GM21717 (cell line): ENCODE results near the gene IQGAP1.
"Not testable (repeated sequence)": the region's sequence is repeated elsewhere in the genome, so short reads cannot be mapped to it uniquely, and the experiment has no call there.

Experiments used
- ATAC-seq: cut with Tn5 transposase; IDR thresholded peaks from one replicate; pipeline ENCODE4 v1.9.1; 2021; ENCODE audit warnings: mild to moderate bottlenecking, moderate library complexity; ENCODE audit not compliant: unreplicated experiment

The IQGAP1 gene

DNA sequence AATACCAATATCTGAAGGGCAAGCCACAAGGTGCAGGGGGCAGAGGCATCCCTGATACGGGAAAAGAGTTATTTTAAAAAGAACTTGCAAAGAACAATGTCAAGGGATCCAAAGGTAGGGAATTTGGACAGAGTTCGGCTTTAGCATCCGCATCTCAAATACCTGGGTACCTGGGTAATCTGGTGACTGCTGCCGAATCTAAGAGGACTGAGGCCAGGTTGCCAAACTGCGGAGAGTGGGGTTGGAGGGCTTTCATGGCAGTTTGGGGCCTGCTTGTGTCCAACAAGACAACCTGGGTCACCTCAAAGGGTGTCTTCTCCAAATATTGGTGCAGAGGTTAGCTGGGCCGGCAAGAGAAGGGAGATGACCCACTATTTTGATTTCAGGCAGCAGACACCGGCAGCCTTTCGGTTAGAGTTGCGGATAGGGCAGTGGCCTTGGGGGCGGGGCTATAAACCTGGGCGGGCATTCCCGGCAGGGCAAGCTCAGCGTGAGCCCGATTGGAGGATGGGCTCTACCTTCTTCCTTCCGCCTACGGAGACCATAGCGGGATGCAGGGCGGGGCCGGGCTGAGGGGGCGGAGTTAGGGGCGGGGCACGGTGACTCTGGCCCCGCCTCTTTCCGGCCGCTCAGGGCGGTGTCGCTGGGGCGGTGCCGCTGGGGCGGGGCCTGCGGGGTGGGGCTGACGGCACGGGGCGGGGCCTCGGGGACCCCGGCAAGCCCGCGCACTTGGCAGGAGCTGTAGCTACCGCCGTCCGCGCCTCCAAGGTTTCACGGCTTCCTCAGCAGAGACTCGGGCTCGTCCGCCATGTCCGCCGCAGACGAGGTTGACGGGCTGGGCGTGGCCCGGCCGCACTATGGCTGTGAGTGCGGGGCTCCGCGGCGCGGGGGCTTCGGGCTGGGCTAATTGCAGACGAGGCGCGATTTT lies at the start of gene IQGAP1:
IQGAP1 (plus strand) TSS at position 709 of the 928 bp plus-strand sequence; CDS start at position 809, 100 bp downstream.
- ATAC-seq: peak; percentile 90

GRCh38 chr15:90338532-90338931 lies 49.5 kb upstream of the IQGAP1 start:
- no peak for ATAC-seq

GRCh38 chr15:90340345-90340744 lies 47.7 kb upstream of the IQGAP1 start:
- no peak for ATAC-seq

- no peak for ATAC-seq
Measured at GRCh38 chr15:90343302-90343790, 44.7 kb upstream of the IQGAP1 start.

- no peak for ATAC-seq
Measured at GRCh38 chr15:90344662-90345061, 43.4 kb upstream of the IQGAP1 start.

DNA sequence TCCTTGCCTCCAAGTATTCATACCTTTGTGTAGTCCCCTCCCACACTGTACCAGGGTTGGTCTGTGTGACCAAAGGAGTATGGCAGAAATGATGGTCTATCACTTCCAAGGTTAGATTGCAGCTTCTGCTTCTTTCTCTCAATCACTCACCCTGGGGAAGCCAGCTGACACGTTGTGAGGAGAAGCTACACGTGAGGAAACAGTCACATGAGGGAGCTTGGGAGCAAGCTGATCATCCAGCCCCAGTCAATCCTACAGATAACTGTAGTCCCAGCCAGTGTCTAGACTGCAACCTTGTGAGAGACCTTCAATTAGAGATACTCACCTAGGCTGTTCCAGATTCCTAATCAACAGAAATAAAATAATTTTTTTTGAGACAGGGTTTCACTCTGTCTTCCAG lies 42.2 kb upstream of the IQGAP1 start:
- no peak for ATAC-seq

DNA sequence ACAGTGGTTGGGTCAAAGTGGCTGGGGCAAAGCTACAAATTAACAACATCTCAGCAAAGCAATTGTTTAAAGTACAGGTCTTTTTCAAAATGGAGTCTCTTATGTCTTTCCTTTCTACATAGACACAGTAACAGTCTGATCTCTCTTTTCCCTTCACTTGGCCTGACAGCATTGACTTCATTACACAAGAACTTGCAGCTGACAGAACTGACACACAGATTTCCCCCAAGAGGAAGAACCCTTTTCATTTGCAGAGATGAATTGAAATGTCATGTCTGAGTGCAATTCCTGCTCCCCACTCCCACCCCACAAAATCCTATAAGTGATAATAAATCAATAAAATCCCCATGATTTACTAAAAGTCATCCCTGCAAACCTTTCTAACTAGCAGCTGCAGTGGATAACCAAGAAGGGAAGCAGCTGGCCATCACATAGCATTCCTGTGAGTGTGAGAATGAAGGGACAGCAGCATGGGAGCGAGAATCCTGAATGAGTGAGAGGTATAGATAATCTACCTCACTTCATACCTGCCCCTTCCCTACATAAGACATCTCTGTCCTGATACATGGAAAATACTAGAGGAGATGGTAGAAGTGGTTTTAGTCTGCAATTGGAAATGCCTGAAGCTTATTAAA lies 40.5 kb upstream of the IQGAP1 start:
- ATAC-seq: not testable (repeated sequence)

GRCh38 chr15:90348456-90348855 lies 39.6 kb upstream of the IQGAP1 start:
- no peak for ATAC-seq

DNA sequence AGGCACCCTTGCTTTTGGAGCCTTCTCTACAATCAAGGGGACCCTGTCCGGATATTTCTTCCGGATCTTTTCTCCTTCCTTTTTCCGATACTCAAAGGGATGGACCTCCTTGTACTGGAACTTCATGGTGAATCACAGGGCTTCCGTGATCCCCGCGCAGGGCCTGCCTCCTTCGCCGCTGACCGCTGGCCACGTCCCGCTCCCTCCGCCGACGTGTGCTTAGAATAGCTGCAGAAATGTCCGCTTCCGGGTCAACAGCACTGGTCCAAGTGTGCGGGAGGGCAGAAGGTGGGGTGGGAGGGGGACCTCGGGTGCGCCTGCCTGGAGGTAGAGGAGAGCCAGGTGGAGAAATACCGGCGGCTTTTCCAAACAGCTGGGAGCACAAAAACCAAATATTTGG lies 39.0 kb upstream of the IQGAP1 start:
- ATAC-seq: no peak

DNA sequence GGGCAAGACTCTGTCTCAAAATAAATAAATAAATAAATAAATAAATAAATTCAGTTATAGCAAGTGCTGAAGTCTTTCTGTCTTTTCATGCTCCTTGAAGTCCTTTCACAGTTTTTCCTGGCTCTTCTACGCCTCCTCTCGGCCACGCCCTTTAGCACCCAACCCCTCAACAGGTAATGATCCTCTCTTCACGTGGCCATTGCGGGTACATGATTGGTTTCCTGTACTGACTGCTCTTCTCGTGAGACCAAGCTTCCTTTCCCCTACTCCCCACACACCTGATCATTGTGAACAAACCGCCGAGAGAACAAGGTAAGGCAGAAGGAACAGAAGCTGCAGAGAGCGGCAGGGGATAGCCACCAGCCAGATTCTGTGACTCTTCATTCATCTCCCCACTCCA lies 38.2 kb upstream of the IQGAP1 start:
- ATAC-seq: no peak

GRCh38 chr15:90351479-90352106 lies 36.4 kb upstream of the IQGAP1 start:
- peak; percentile 6 for ATAC-seq

- ATAC-seq: peak; percentile 99
Measured at GRCh38 chr15:90352107-90352893, 35.7 kb upstream of the IQGAP1 start, which contains the start of gene ZNF774. TSS of gene ZNF774 (plus strand) at chr15:90352284. CDS start at chr15:90354661, 2,377 bp downstream.

DNA sequence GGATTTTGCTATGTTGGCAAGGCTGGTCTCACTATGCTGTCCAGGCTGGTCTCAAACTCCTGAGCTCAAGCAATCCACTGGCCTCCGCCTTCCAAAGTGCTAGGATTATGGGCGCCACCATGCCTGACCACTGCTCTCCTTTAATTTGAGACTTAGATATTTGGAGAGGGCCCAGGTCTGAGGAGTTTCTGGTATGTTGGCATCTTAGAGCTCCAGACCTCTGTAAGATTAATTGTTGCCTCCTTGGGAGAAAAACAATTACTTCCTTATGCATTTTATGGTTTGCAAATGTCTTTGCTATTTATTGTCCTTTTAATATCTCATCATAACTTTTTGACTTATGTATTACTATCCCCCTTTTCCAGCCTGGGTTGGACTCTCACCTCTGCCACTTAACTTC lies 33.1 kb upstream of the IQGAP1 start:
- ATAC-seq: no peak

GRCh38 chr15:90358124-90359033 lies 29.7 kb upstream of the IQGAP1 start:
- ATAC-seq: no peak

- no peak for ATAC-seq
Measured at GRCh38 chr15:90360746-90361145, 27.3 kb upstream of the IQGAP1 start.

- ATAC-seq: no peak
Measured at GRCh38 chr15:90362936-90363212, 25.2 kb upstream of the IQGAP1 start.

DNA sequence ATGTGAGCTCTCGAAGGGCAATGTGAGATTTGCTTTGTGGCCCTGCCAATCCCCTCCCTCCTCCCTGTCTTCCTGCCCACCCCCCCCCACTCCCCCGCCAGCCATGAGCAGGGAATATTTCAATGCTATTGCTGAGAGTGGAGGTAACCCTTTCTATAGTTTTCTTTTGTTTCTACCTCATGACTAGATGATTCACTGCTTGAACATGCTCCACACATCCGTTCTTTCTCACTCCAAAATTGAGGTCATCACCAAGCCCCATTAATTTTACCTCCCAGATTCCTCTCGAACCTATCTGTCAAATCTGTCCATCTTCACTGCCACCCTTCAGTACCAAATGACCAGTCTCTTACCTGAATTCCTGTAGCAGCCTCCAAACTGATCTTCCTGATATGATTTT lies 23.8 kb upstream of the IQGAP1 start:
- no peak for ATAC-seq

GRCh38 chr15:90365414-90366055 lies 22.5 kb upstream of the IQGAP1 start:
- ATAC-seq: no peak

DNA sequence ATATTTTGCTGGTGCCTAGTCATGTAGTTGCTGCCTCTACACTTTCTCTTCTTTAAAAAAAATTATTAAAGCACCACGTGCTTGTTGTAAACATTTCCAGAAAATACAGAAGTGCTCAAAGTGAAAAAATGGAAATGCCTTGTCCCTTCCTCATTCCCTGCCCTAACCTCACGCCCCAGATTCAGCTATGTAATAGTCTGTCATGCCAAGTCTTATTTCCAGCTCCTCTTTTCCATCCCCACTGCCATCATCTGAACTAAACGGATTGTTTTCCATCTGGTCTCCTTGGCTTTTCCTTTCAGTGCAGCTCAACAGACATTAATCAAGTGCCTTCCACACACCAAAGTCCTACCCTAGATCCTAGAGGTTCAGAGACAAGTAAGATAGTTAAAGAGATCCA lies 20.5 kb upstream of the IQGAP1 start:
- no peak for ATAC-seq
